CD14-positive monocyte (primary cell): ENCODE measurements around the gene DENND4B. TPM values are rescaled to one million over a fixed set of nuclear protein-coding genes. Genes with fewer than 3 reads are reported as not detected.

Source experiments
- DNase-seq, 3 donors: peaks; one replicate each; pipeline ENCODE4 v3.0.0-alpha.2; 2011 to 2022
- H2AFZ ChIP-seq: 2 replicates; pipeline ENCODE4 v1.6.0; 2012; ENCODE audit warnings: mild to moderate bottlenecking, low read depth, low read length, inconsistent platforms; ENCODE audit not compliant: insufficient read depth, poor library complexity, severe bottlenecking
- H3K27ac ChIP-seq, 2 donors: 1 replicate in 1 of 2; 2 replicates in 1 of 2; pipeline ENCODE4 v1.5.1; 2012 to 2013; ENCODE audit warnings: low read length in 2 of 2, control low read depth in 1 of 2, inconsistent platforms in 1 of 2, low read depth in 1 of 2, mild to moderate bottlenecking in 1 of 2
- H3K27me3 ChIP-seq, 2 donors: one replicate each; pipeline versions ENCODE4 v1.6.0 to v1.6.1; 2011 to 2013; ENCODE audit warnings: low read length in 2 of 2; ENCODE audit not compliant: control insufficient read depth in 2 of 2, insufficient read depth in 2 of 2
- H3K36me3 ChIP-seq, 2 donors: replicated peaks in 1 of 2; 1 replicate in 1 of 2; 2 replicates in 1 of 2; pipeline versions ENCODE4 v1.5.1 to v1.6.1; 2012 to 2013; ENCODE audit warnings: low read length in 2 of 2, control low read depth in 1 of 2, inconsistent platforms in 1 of 2, mild to moderate bottlenecking in 1 of 2; ENCODE audit not compliant: insufficient read depth in 2 of 2, control insufficient read depth in 1 of 2
- H3K4me1 ChIP-seq, 2 donors: 1 replicate in 1 of 2; 2 replicates in 1 of 2; pipeline versions ENCODE4 v1.5.1 to v1.6.1; 2012 to 2013; ENCODE audit warnings: low read length in 2 of 2, control low read depth in 1 of 2, inconsistent platforms in 1 of 2, mild to moderate bottlenecking in 1 of 2, moderate library complexity in 1 of 2; ENCODE audit not compliant: insufficient read depth in 2 of 2, control insufficient read depth in 1 of 2
- H3K4me2 ChIP-seq: replicated peaks from 2 replicates; pipeline ENCODE3; 2012; ENCODE audit warnings: low read length, moderate library complexity, mild to moderate bottlenecking; ENCODE audit not compliant: poor library complexity, severe bottlenecking; ENCODE audit errors: extremely low read depth
- H3K4me3 ChIP-seq, 3 experiments: fragments of 200-600 bp in 1 of 3; sonication (generic) in 1 of 3; replicated peaks in 1 of 3; 1 replicate in 2 of 3; 2 replicates in 1 of 3; pipeline ENCODE4 v1.5.1; 2011 to 2013; ENCODE audit warnings: low read length in 3 of 3, mild to moderate bottlenecking in 3 of 3, control low read depth in 2 of 3, low read depth in 2 of 3, inconsistent platforms in 1 of 3, moderate library complexity in 1 of 3
- H3K79me2 ChIP-seq: 2 replicates; pipeline ENCODE4 v1.6.0; 2012; ENCODE audit warnings: mild to moderate bottlenecking, control low read depth, inconsistent platforms, low read length, moderate library complexity; ENCODE audit not compliant: insufficient read depth
- H3K9ac ChIP-seq: 2 replicates; pipeline ENCODE4 v1.6.0; 2017; ENCODE audit warnings: low read length, mild to moderate bottlenecking; ENCODE audit not compliant: insufficient read depth, poor library complexity, severe bottlenecking
- H3K9me3 ChIP-seq, 2 donors: replicated peaks in 1 of 2; 1 replicate in 1 of 2; 2 replicates in 1 of 2; pipeline versions ENCODE4 v1.5.1 to v1.6.1; 2012 to 2013; ENCODE audit warnings: low read length in 2 of 2, control low read depth in 1 of 2; ENCODE audit not compliant: control insufficient read depth in 1 of 2, insufficient read depth in 1 of 2
- H4K20me1 ChIP-seq: 2 replicates; pipeline ENCODE4 v1.6.0; 2012; ENCODE audit warnings: mild to moderate bottlenecking, low read length, control low read depth, moderate library complexity; ENCODE audit not compliant: insufficient read depth
- H3K27ac Mint-ChIP-seq, 7 donors: one replicate each; pipeline ENCODE4 v1.8.0; 2020; ENCODE audit warnings: mild to moderate bottlenecking in 7 of 7, mixed read lengths in 7 of 7, moderate library complexity in 6 of 7, inconsistent platforms in 2 of 7
- H3K27me3 Mint-ChIP-seq, 3 donors: one replicate each; pipeline ENCODE4 v1.8.0; 2021 to 2022; ENCODE audit warnings: low read depth in 3 of 3, mild to moderate bottlenecking in 3 of 3, mixed read lengths in 3 of 3, moderate library complexity in 3 of 3, inconsistent platforms in 1 of 3
- H3K36me3 Mint-ChIP-seq, 2 donors: one replicate each; pipeline ENCODE4 v1.8.0; 2020; ENCODE audit warnings: mixed read lengths in 2 of 2, inconsistent platforms in 1 of 2, mild to moderate bottlenecking in 1 of 2
- H3K4me1 Mint-ChIP-seq: one replicate; pipeline ENCODE4 v1.8.0; 2020; ENCODE audit warnings: mild to moderate bottlenecking, mixed read lengths
- H3K4me3 Mint-ChIP-seq, 2 donors: one replicate each; pipeline ENCODE4 v1.8.0; 2020; ENCODE audit warnings: mild to moderate bottlenecking in 2 of 2, mixed read lengths in 2 of 2, moderate library complexity in 1 of 2
- H3K9me3 Mint-ChIP-seq, 7 donors: one replicate each; pipeline ENCODE4 v1.8.0; 2020 to 2022; ENCODE audit warnings: mixed read lengths in 7 of 7, mild to moderate bottlenecking in 6 of 7, moderate library complexity in 6 of 7, inconsistent platforms in 2 of 7
- WGBS: methylation state at CpG from one replicate; pipeline ENCODE4 v1.1.5; 2013; ENCODE audit warnings: missing lambda C conversion rate; ENCODE audit not compliant: insufficient coverage; 5-methylcytosine and 5-hydroxymethylcytosine counted together
- intact Hi-C, 2 donors: fragments of 100-400 bp; cut with micrococcal nuclease; formaldehyde crosslinking; loops; one replicate each; pipeline versions ENCODE4 v1.15.0 to v1.15.1; 2023
- polyA plus RNA-seq, 3 donors: library from polyadenylated mRNA; depleted of rRNA in 1 of 3; unstranded in 2 of 3; stranded (reverse) in 1 of 3; fragments of 300-500 nt in 2 of 3; fragments of >200 nt in 1 of 3; fragmentation: Illumina TruSeq in 2 of 3; gene quantifications; 1 replicate in 2 of 3; 2 replicates in 1 of 3; pipeline ENCODE4 v1.2.3, GENCODE V29; 2012 to 2021
- TF ChIP-seq, protein P1 (sequence below): fragments of 200-600 bp; IDR thresholded peaks from one replicate; pipeline ENCODE4 v1.8.0; 2022; ENCODE audit warnings: antibody characterized with exemption, mild to moderate bottlenecking

Gene DENND4B
- polyA plus RNA-seq, 3 donors = 7.8 to 324 (median 10.9) TPM

- Mint-ChIP-seq H3K9me3 (peaks cover 0 to 4% (median 0%) of the 10 kb centered on the region in 7 donors), H3K27me3 (peaks cover 0 to 2% (median 1%) of the 10 kb centered on the region in 3 donors), H3K4me3 (no peak overlapping the region), H3K36me3 (peaks cover 49 to 61% of the 10 kb centered on the region in 2 donors), H3K4me1 (peaks cover 39% of the 10 kb centered on the region), H3K27ac (peak overlapping the region in 1 of 7 donors; percentile 2)
- no peak overlapping the region for H3K9ac ChIP-seq
- no peaks in the 10 kb centered on the region for H3K9me3 ChIP-seq
- intact Hi-C loops = loop anchor here in 1 of 2 donors (5.0 kb wide), 1 partner anchor 33 kb away; the partner anchor contains the start of gene GATAD2B
- no peaks in the 10 kb centered on the region for H3K27me3 ChIP-seq
- no peak overlapping the region for H2AFZ ChIP-seq
- H3K79me2 ChIP-seq = peaks cover 70% of the 10 kb centered on the region
- 98% methylated on average over 6 of the region's 10 CpGs for WGBS
- H3K4me2 ChIP-seq = no peak overlapping the region
- peaks cover 28 to 36% of the 10 kb centered on the region in 2 donors for H3K4me1 ChIP-seq
- H3K27ac ChIP-seq = no peak overlapping the region
- H3K4me3 ChIP-seq = no peak overlapping the region
- peaks cover 70% of the 10 kb centered on the region for H4K20me1 ChIP-seq
- no peak for DNase-seq
- peaks cover 51 to 60% of the 10 kb centered on the region in 2 donors for H3K36me3 ChIP-seq
- TF ChIP-seq, protein P1, sequence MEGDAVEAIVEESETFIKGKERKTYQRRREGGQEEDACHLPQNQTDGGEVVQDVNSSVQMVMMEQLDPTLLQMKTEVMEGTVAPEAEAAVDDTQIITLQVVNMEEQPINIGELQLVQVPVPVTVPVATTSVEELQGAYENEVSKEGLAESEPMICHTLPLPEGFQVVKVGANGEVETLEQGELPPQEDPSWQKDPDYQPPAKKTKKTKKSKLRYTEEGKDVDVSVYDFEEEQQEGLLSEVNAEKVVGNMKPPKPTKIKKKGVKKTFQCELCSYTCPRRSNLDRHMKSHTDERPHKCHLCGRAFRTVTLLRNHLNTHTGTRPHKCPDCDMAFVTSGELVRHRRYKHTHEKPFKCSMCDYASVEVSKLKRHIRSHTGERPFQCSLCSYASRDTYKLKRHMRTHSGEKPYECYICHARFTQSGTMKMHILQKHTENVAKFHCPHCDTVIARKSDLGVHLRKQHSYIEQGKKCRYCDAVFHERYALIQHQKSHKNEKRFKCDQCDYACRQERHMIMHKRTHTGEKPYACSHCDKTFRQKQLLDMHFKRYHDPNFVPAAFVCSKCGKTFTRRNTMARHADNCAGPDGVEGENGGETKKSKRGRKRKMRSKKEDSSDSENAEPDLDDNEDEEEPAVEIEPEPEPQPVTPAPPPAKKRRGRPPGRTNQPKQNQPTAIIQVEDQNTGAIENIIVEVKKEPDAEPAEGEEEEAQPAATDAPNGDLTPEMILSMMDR = no peak
These were observed 8.3 kb upstream of the DENND4B start for GRCh38 chr1:153954826-153955225.

DNA sequence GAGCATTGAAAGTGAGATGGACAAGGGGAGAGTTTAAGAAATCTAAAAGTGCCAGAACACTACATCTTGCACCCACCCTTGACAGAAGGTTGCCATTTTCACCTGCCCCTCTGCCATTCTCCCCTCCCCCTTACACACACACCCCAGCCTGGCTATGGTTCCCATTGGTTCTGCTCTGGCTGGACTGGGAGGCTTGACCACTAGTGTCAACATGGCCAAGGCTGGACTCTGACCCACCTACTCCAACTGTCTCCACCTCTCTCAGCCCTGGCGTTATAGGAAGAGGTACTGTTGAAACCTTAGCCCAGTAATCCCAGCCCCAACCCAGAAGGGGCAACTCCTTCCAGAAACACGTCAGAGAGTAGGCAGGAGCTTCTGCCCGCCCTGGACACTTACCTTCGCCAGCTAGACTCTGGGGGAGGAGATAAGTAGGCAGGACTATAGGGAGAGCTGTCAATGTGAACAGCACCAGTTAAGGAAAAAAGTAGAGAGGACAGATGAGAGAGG is 7.4 kb upstream of the DENND4B start:
- H4K20me1 ChIP-seq = peaks cover 69% of the 10 kb centered on the region
- no peak overlapping the region for H3K4me3 ChIP-seq
- H3K9me3 ChIP-seq = no peaks in the 10 kb centered on the region
- Mint-ChIP-seq H3K9me3 (peaks cover 0 to 4% (median 0%) of the 10 kb centered on the region in 7 donors), H3K36me3 (peaks cover 52 to 62% of the 10 kb centered on the region in 2 donors), H3K27me3 (peaks cover 0 to 2% (median 1%) of the 10 kb centered on the region in 3 donors), H3K27ac (peak overlapping the region in 4 of 7 donors; percentile 27 to 43 (median 36)), H3K4me1 (peaks cover 33% of the 10 kb centered on the region), H3K4me3 (no peak overlapping the region)
- no peak for DNase-seq
- peak overlapping the region in 1 of 2 donors; percentile 1 for H3K27ac ChIP-seq
- intact Hi-C loops = no loop called here
- WGBS = no CpG with 5 or more reads among the region's 4 CpGs
- TF ChIP-seq, protein P1 = no peak
- no peak overlapping the region for H3K9ac ChIP-seq
- H3K79me2 ChIP-seq = peaks cover 71% of the 10 kb centered on the region
- no peak overlapping the region for H3K4me2 ChIP-seq
- H3K36me3 ChIP-seq = peaks cover 57 to 61% of the 10 kb centered on the region in 2 donors
- peaks cover 20 to 26% of the 10 kb centered on the region in 2 donors for H3K4me1 ChIP-seq
- no peak overlapping the region for H2AFZ ChIP-seq
- no peaks in the 10 kb centered on the region for H3K27me3 ChIP-seq
